ENCODE results near the gene HLA-DMA. TPM values are rescaled to one million over a fixed set of nuclear protein-coding genes. Genes with fewer than 3 reads are reported as not detected.

The HLA-DMA gene
- total and polyA plus RNA-seq, 2 of the 13 experiments (the other 11 are each of a cell fraction or from before 2014, with no cell fraction given) = 0.70 to 0.71 TPM

- TF ChIP-seq ZNF709 (CRISPR knock-in tag; IDR thresholded peaks at IDR 0.05) = no peak
- no peak for TF ChIP-seq ASH2L (IDR thresholded peaks at IDR 0.05; ENCODE audit: insufficient read length, low read depth, low read length)
- no peak for TF ChIP-seq POLR2AphosphoS2 (IDR thresholded peaks at IDR 0.05; ENCODE audit: low read depth, low read length)
- TF ChIP-seq CREB3 (CRISPR knock-in tag; IDR thresholded peaks at IDR 0.05) = no peak
- TF ChIP-seq ZNF235 (CRISPR knock-in tag; IDR thresholded peaks at IDR 0.05; ENCODE audit: borderline replicate concordance) = peak; percentile 6; the same call in 1 of the 2 replicates
- TF ChIP-seq ZNF678 (CRISPR knock-in tag; IDR thresholded peaks at IDR 0.05) = no peak
- TF ChIP-seq, protein P1, sequence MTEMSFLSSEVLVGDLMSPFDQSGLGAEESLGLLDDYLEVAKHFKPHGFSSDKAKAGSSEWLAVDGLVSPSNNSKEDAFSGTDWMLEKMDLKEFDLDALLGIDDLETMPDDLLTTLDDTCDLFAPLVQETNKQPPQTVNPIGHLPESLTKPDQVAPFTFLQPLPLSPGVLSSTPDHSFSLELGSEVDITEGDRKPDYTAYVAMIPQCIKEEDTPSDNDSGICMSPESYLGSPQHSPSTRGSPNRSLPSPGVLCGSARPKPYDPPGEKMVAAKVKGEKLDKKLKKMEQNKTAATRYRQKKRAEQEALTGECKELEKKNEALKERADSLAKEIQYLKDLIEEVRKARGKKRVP (CRISPR knock-in tag; IDR thresholded peaks at IDR 0.05) = no peak
- no peak for TF ChIP-seq ZNF781 (CRISPR knock-in tag; IDR thresholded peaks at IDR 0.05; ENCODE audit: borderline replicate concordance, not compliant biosample characterization)
- no peak for TF ChIP-seq PHB2 (IDR thresholded peaks at IDR 0.05; ENCODE audit: partially characterized antibody)
- no peak for TF ChIP-seq GTF2F1 (IDR thresholded peaks at IDR 0.05; ENCODE audit: low read length)
- TF ChIP-seq SALL2 (CRISPR knock-in tag; IDR thresholded peaks at IDR 0.05) = no peak
- 0 out of 2 replicates have a peak, but pooled peaks have one; percentile 5 for TF ChIP-seq TIGD3 (CRISPR knock-in tag; IDR thresholded peaks at IDR 0.05; ENCODE audit: borderline replicate concordance)
- peak; percentile 64; the same call in 1 of the 2 replicates for TF ChIP-seq ETV6 (CRISPR knock-in tag; conservative IDR thresholded peaks at IDR 0.05)
- TF ChIP-seq SRSF1 (optimal IDR thresholded peaks at IDR 0.05; ENCODE audit: low read depth, low read length) = no peak
- no peak for TF ChIP-seq KIAA2018 (CRISPR knock-in tag; IDR thresholded peaks at IDR 0.05; ENCODE audit: borderline replicate concordance)
- no peak for TF ChIP-seq SSRP1 (CRISPR knock-in tag; IDR thresholded peaks at IDR 0.05)
- TF ChIP-seq ZNF761 (CRISPR knock-in tag; conservative IDR thresholded peaks at IDR 0.05) = no peak
These were observed 14.5 kb upstream of the HLA-DMA start (continued) for GRCh38 chr6:32967151-32968091.
